WTC11 (cell line): ENCODE results near the gene NLRP1.

Experiments used
- ELF4 ChIP-seq: sonication (generic); formaldehyde crosslinking; IDR thresholded peaks from 2 replicates; pipeline ENCODE4 v1.8.1; 2022; ENCODE audit warnings: low read depth, mild to moderate bottlenecking, moderate library complexity, missing genetic modification reagents
- NFYB ChIP-seq: sonication (generic); formaldehyde crosslinking; conservative IDR thresholded peaks from 2 replicates; pipeline ENCODE4 v1.8.0; 2022; ENCODE audit warnings: low read depth, missing genetic modification reagents
- TF ChIP-seq, protein P1 (sequence below): fragments of 200-600 bp; IDR thresholded peaks from 2 replicates; pipeline ENCODE4 v1.8.0; 2022; ENCODE audit warnings: antibody characterized with exemption
- TF ChIP-seq, protein P2 (sequence below): sonication (generic); formaldehyde crosslinking; IDR thresholded peaks from 2 replicates; pipeline ENCODE4 v1.8.0; 2023; ENCODE audit warnings: missing genetic modification reagents
- TF ChIP-seq, protein P3 (sequence below): sonication (generic); formaldehyde crosslinking; IDR thresholded peaks from 2 replicates; pipeline ENCODE4 v1.8.0; 2022; ENCODE audit warnings: mild to moderate bottlenecking, missing genetic modification reagents

DNA sequence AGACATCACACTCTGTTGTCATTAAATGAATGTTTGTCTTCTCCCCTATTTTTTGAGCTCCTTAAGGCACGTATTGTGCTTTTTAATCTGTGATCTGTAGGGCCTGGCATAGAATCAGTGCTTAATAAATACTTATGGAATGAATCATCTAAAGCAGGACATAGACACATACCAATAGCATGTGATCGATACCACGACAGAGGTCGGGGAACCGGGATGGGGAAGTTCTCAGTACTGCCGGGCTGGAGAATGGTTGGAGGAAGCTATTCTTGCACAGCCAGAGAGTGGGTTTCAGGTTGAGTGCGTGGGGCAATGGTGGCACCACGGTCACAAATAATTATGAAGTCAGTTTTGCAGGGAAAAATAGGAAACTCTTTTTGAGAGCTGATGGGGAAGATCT is 26.8 kb downstream of the NLRP1 start:
- no peak for TF ChIP-seq NFYB (CRISPR knock-in tag)
- TF ChIP-seq, protein P1, sequence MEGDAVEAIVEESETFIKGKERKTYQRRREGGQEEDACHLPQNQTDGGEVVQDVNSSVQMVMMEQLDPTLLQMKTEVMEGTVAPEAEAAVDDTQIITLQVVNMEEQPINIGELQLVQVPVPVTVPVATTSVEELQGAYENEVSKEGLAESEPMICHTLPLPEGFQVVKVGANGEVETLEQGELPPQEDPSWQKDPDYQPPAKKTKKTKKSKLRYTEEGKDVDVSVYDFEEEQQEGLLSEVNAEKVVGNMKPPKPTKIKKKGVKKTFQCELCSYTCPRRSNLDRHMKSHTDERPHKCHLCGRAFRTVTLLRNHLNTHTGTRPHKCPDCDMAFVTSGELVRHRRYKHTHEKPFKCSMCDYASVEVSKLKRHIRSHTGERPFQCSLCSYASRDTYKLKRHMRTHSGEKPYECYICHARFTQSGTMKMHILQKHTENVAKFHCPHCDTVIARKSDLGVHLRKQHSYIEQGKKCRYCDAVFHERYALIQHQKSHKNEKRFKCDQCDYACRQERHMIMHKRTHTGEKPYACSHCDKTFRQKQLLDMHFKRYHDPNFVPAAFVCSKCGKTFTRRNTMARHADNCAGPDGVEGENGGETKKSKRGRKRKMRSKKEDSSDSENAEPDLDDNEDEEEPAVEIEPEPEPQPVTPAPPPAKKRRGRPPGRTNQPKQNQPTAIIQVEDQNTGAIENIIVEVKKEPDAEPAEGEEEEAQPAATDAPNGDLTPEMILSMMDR: no peak
- no peak for TF ChIP-seq ELF4 (CRISPR knock-in tag)
- TF ChIP-seq, protein P2, sequence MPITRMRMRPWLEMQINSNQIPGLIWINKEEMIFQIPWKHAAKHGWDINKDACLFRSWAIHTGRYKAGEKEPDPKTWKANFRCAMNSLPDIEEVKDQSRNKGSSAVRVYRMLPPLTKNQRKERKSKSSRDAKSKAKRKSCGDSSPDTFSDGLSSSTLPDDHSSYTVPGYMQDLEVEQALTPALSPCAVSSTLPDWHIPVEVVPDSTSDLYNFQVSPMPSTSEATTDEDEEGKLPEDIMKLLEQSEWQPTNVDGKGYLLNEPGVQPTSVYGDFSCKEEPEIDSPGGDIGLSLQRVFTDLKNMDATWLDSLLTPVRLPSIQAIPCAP (CRISPR knock-in tag): no peak
- TF ChIP-seq, protein P3, sequence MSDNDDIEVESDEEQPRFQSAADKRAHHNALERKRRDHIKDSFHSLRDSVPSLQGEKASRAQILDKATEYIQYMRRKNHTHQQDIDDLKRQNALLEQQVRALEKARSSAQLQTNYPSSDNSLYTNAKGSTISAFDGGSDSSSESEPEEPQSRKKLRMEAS: no peak
